Non-pigmented ciliary epithelial cell (primary cell): Measurements from ENCODE around the gene PTRHD1.

Source experiments
- DNase-seq: peaks from one replicate; pipeline ENCODE4 v3.0.0-alpha.2; 2010; ENCODE audit warnings: low read depth

The PTRHD1 gene

GRCh38 chr2:24756789-24757188 is 36.4 kb downstream of the PTRHD1 start:
- no peak for DNase-seq

GRCh38 chr2:24754985-24755705 is 38.0 kb downstream of the PTRHD1 start:
- DNase-seq = no peak

GRCh38 chr2:24749069-24749691 is 44.0 kb downstream of the PTRHD1 start:
- no peak for DNase-seq

GRCh38 chr2:24747299-24747698 is 45.9 kb downstream of the PTRHD1 start:
- DNase-seq = no peak

GRCh38 chr2:24745825-24746224 is 47.4 kb downstream of the PTRHD1 start:
- no peak for DNase-seq

- DNase-seq = no peak
Observed at GRCh38 chr2:24744356-24744755, 48.8 kb downstream of the PTRHD1 start.

- DNase-seq = no peak
Observed at GRCh38 chr2:24743924-24744323, 49.3 kb downstream of the PTRHD1 start.

GRCh38 chr2:24742730-24743129 is 50.5 kb downstream of the PTRHD1 start:
- no peak for DNase-seq

GRCh38 chr2:24740142-24740541 is 53.0 kb downstream of the PTRHD1 start:
- DNase-seq = no peak
